Right lobe of liver (tissue), 6 donors: ENCODE results near the gene NPY1R. TPM values are rescaled to one million over a fixed set of nuclear protein-coding genes. Genes with fewer than 3 reads are reported as not detected.

Experiments used
- ATAC-seq, 4 donors: fragments of 200-7000 bp; cut with Tn5 transposase; one replicate each; pipeline ENCODE4 v1.9.1; 2020; ENCODE audit warnings: mild to moderate bottlenecking in 4 of 4, moderate library complexity in 4 of 4
- DNase-seq, 3 donors: peaks; one replicate each; pipeline ENCODE4 v3.0.0-alpha.2; 2020
- H3K27ac ChIP-seq, 3 donors: fragments of 200-600 bp; one replicate each; pipeline ENCODE4 v1.8.0; 2022
- H3K27me3 ChIP-seq, 2 donors: fragments of 200-600 bp; one replicate each; pipeline ENCODE4 v1.8.0; 2022
- H3K36me3 ChIP-seq, 4 donors: fragments of 200-600 bp; sonication (generic) in 1 of 4; one replicate each; pipeline versions ENCODE4 v1.5.1 to v1.8.0; 2017 to 2022; ENCODE audit warnings: control low read depth in 1 of 4
- H3K4me1 ChIP-seq, 4 donors: fragments of 200-600 bp; sonication (generic) in 1 of 4; one replicate each; pipeline versions ENCODE4 v1.5.1 to v1.8.0; 2017 to 2022; ENCODE audit warnings: control low read depth in 1 of 4
- H3K4me3 ChIP-seq, 3 donors: fragments of 200-600 bp; one replicate each; pipeline ENCODE4 v1.8.0; 2022
- H3K9me3 ChIP-seq, 4 donors: fragments of 200-600 bp; sonication (generic) in 1 of 4; one replicate each; pipeline versions ENCODE4 v1.5.1 to v1.8.0; 2017 to 2022; ENCODE audit warnings: control low read depth in 1 of 4
- POLR2A ChIP-seq: fragments of 450-650 bp; IDR thresholded peaks from one replicate; pipeline ENCODE4 v1.6.1; 2017; ENCODE audit warnings: antibody characterized with exemption, mild to moderate bottlenecking
- WGBS: methylation state at CpG from one replicate; pipeline ENCODE4 v1.1.6; 2018; ENCODE audit warnings: low coverage, low lambda C conversion rate; ENCODE audit not compliant: insufficient coverage; ENCODE audit errors: missing lambda C conversion rate; 5-methylcytosine and 5-hydroxymethylcytosine counted together
- intact Hi-C, 2 donors: fragments of 100-400 bp; cut with DNase I; formaldehyde crosslinking; loops; one replicate each; pipeline versions ENCODE4 v1.11.2 to v1.14.1; 2022
- total RNA-seq, 6 experiments: library from RNA; depleted of rRNA in 2 of 6; stranded (reverse); fragments of >200 nt in 2 of 6; fragmentation: NEBNext Ultra II Directional in 3 of 6; extraction: Animal tissue kit (Norgen Biotek cat#: 25700) in 3 of 6; gene quantifications; one replicate each; pipeline versions ENCODE4 v1.1.0 to v1.2.4, GENCODE V29; 2016 to 2023
- TF ChIP-seq, protein P1 (sequence below), 4 donors: fragments of 200-600 bp in 3 of 4; fragments of 450-650 bp in 1 of 4; IDR thresholded peaks; one replicate each; pipeline versions ENCODE4 v1.5.1 to v1.8.0; 2016 to 2022; ENCODE audit warnings: antibody characterized with exemption in 4 of 4, mild to moderate bottlenecking in 2 of 4
- donor health status: DM: no; HTN: yes; CAD: no.
- donor health status: DM: no; HTN: no; CAD: no.
- donor health status: DM: no; HTN: no; CAD: no.
- donor health status: DM: no; HTN: yes; CAD: no.
- donor health status: DM: no; HTN: yes; CAD: no.

The NPY1R gene
- total RNA-seq, 6 experiments from 2014 or later = 1.6 to 6.8 (median 5.6) TPM

DNA sequence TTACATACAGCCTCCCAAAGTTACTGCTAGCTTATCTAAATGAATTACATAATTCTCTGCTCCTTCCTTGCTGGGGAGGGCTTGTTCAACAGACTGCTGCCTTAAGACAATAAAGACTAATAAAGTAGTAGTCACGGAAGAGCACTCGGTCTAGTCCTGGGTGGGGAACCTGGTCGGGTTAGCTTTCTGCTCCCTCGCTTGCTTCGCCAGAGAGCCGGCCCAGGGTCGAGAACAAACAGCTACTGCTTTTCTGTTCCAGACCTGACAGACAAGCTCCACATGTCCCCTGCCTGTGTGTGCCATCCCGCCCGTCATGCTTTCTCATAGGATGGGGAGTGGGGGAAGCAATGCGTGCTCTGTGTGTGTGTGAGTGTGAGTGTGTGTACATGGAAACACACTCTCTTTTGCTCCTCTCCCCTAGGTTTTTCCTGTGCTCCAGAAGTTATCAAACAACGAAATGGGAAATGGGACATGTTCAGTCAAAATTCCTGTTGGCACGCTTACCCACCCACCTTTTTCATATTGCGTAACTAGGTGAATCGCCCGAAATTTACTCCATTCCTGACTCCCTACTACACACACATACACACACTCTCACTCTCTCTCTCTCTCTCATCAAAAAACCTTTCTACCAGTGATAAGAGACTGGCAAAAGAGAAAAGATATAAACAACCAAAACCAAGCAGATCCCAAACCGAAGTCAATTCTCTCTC, 1.3 kb downstream of the NPY1R start:
- Histone ChIP-seq H3K36me3 (no peaks in the 10 kb centered on the region), H3K27me3 (peaks cover 0 to 3% of the 10 kb centered on the region in 2 donors), H3K9me3 (no peaks in the 10 kb centered on the region), H3K4me1 (peaks cover 0 to 11% (median 0%) of the 10 kb centered on the region in 4 donors), H3K27ac (peak overlapping the region in 2 of 3 donors; percentile 31 to 40), H3K4me3 (peak overlapping the region; percentile 39 to 53 (median 51))
- intact Hi-C loops = no loop called here
- DNase-seq (peak in 1 of 3 donors; percentile 56), ATAC-seq (peak in 3 of 4 donors; percentile 12 to 44 (median 17))
- 41% methylated on average over 16 of the region's 16 CpGs for WGBS
- TF ChIP-seq, protein P1, sequence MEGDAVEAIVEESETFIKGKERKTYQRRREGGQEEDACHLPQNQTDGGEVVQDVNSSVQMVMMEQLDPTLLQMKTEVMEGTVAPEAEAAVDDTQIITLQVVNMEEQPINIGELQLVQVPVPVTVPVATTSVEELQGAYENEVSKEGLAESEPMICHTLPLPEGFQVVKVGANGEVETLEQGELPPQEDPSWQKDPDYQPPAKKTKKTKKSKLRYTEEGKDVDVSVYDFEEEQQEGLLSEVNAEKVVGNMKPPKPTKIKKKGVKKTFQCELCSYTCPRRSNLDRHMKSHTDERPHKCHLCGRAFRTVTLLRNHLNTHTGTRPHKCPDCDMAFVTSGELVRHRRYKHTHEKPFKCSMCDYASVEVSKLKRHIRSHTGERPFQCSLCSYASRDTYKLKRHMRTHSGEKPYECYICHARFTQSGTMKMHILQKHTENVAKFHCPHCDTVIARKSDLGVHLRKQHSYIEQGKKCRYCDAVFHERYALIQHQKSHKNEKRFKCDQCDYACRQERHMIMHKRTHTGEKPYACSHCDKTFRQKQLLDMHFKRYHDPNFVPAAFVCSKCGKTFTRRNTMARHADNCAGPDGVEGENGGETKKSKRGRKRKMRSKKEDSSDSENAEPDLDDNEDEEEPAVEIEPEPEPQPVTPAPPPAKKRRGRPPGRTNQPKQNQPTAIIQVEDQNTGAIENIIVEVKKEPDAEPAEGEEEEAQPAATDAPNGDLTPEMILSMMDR (IDR thresholded peaks at IDR 0.05) = no peak
- TF ChIP-seq POLR2A = no peak

GRCh38 chr4:163317110-163317509, 15.3 kb downstream of the NPY1R start:
- no CpG with 5 or more reads among the region's 1 CpG for WGBS
- no peaks in the 10 kb centered on the region for H3K36me3 ChIP-seq
- H3K9me3 ChIP-seq = no peaks in the 10 kb centered on the region
- intact Hi-C loops = no loop called here
- TF ChIP-seq, protein P1 (IDR thresholded peaks at IDR 0.05) = no peak
- TF ChIP-seq POLR2A = no peak
- no peak overlapping the region for H3K27ac ChIP-seq
- no peaks in the 10 kb centered on the region for H3K4me1 ChIP-seq
- H3K4me3 ChIP-seq = no peak overlapping the region
- ATAC-seq (no peak), DNase-seq (no peak)
- H3K27me3 ChIP-seq = no peaks in the 10 kb centered on the region

DNA sequence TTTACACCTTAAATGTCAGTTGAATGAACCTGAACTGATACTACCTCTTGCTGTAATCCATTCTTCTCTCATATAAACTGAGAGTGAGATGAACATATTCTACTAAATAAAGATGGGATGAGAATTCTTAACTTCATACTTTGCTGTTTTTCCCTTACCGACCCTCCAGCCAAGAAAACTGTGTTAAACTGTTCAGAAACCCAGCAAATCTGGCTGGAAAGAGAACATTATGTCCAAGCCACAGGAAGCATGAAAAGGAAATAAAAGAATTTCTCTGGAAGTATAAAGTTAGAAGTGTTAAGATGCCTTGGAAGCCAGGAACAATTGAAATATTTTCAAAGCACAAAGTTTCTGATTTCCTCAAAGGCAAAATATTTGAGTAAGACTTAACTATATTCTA, 22.9 kb downstream of the NPY1R start:
- DNase-seq (no peak), ATAC-seq (peak in 1 of 4 donors; percentile 56)
- no peaks in the 10 kb centered on the region for H3K36me3 ChIP-seq
- WGBS = 52% methylated on average over 1 of the region's 1 CpG
- H3K27ac ChIP-seq = no peak overlapping the region
- no peak overlapping the region for H3K4me3 ChIP-seq
- H3K27me3 ChIP-seq = no peaks in the 10 kb centered on the region
- intact Hi-C loops = no loop called here
- TF ChIP-seq POLR2A = no peak
- no peaks in the 10 kb centered on the region for H3K9me3 ChIP-seq
- H3K4me1 ChIP-seq = no peaks in the 10 kb centered on the region

GRCh38 chr4:163303069-163303468, 29.3 kb downstream of the NPY1R start:
- Histone ChIP-seq H3K4me1 (no peaks in the 10 kb centered on the region), H3K27me3 (no peaks in the 10 kb centered on the region), H3K36me3 (no peaks in the 10 kb centered on the region), H3K9me3 (no peaks in the 10 kb centered on the region), H3K4me3 (no peak overlapping the region), H3K27ac (no peak overlapping the region)
- 69% methylated on average over 2 of the region's 2 CpGs for WGBS
- DNase-seq (no peak), ATAC-seq (no peak)
- TF ChIP-seq, protein P1 (IDR thresholded peaks at IDR 0.05) = no peak
- TF ChIP-seq POLR2A = no peak
- intact Hi-C loops = no loop called here

DNA sequence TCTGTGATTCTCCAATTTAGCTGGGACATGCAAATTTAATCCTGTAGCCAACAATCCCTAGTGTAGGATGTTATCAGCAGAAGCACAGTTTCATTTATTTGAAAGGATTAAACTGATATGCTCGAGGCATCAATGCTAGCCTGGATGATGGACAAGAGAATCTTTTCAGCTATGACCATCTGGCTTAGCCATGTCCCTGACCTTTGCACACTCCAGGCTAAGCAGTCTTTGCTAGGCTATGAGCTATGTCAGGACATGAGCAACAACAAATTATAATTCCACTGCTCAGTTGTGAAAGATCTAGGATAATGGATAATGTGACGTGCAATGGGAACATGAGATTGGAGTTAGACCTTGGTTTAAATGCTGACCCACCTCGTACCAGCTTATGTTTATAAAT, 32.0 kb downstream of the NPY1R start:
- no peaks in the 10 kb centered on the region for H3K36me3 ChIP-seq
- no peaks in the 10 kb centered on the region for H3K27me3 ChIP-seq
- no peaks in the 10 kb centered on the region for H3K9me3 ChIP-seq
- no peak overlapping the region for H3K27ac ChIP-seq
- TF ChIP-seq, protein P1 (IDR thresholded peaks at IDR 0.05) = no peak
- no peak for TF ChIP-seq POLR2A
- no peaks in the 10 kb centered on the region for H3K4me1 ChIP-seq
- WGBS = 23% methylated on average over 3 of the region's 3 CpGs
- ATAC-seq (no peak), DNase-seq (no peak)
- intact Hi-C loops = no loop called here
- no peak overlapping the region for H3K4me3 ChIP-seq
